ENCODE results near the gene PLXNB2.
"Not testable (repeated sequence)": the region's sequence is repeated elsewhere in the genome, so short reads cannot be mapped to it uniquely, and the experiment has no call there.

The PLXNB2 gene, protein sequence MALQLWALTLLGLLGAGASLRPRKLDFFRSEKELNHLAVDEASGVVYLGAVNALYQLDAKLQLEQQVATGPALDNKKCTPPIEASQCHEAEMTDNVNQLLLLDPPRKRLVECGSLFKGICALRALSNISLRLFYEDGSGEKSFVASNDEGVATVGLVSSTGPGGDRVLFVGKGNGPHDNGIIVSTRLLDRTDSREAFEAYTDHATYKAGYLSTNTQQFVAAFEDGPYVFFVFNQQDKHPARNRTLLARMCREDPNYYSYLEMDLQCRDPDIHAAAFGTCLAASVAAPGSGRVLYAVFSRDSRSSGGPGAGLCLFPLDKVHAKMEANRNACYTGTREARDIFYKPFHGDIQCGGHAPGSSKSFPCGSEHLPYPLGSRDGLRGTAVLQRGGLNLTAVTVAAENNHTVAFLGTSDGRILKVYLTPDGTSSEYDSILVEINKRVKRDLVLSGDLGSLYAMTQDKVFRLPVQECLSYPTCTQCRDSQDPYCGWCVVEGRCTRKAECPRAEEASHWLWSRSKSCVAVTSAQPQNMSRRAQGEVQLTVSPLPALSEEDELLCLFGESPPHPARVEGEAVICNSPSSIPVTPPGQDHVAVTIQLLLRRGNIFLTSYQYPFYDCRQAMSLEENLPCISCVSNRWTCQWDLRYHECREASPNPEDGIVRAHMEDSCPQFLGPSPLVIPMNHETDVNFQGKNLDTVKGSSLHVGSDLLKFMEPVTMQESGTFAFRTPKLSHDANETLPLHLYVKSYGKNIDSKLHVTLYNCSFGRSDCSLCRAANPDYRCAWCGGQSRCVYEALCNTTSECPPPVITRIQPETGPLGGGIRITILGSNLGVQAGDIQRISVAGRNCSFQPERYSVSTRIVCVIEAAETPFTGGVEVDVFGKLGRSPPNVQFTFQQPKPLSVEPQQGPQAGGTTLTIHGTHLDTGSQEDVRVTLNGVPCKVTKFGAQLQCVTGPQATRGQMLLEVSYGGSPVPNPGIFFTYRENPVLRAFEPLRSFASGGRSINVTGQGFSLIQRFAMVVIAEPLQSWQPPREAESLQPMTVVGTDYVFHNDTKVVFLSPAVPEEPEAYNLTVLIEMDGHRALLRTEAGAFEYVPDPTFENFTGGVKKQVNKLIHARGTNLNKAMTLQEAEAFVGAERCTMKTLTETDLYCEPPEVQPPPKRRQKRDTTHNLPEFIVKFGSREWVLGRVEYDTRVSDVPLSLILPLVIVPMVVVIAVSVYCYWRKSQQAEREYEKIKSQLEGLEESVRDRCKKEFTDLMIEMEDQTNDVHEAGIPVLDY (N-terminal part only)

DNA sequence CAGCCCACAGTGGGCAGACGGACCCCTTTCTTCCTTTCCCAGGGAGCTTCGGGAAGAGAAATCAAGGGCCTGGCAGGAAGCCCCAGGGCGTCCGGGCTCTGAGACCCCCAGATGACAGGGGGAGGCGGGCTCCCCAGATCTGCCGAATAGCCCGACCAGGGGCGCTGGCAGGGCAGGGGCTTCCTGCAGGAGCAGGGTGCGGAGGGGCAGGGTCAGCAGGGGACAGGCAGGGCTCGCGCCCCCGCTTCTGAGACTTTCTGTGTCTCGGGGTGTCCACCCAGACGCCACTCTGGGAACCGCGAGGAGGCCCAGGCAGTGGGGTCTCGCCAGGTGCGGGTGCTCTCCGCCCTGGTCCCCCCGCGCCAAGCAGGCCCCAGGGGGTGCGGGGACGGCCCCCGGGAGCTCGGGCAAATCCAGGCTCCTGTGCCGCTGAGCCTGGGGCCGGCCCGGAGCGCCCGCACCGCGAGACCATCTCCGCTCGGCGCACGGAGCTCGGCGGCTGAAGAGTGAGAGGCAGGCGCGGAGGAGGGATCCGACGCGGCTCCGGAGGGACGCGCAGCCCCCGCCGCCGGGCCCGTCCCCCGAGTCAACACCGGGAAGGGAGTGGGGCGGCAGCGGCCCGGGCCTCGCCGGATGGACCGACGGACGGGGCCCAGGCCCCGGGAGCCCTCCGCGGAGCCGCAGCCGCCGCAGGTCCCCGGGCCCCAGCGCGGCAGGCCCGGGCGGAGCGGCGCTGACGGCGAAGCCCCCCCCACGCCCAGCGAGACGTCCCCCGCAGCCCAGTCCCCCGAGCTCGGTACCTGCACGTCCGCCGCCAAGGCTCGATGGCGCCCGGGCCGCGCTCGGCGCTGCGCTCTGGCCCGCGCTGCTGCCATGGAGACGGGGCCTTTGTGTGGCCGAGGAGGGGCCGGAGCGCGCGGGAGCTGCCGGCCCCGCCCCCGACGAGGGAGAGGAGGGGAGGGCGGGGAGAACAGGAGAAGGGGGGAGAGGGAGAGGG, at the start of gene PLXNB2:
TSS of gene PLXNB2 (minus strand) at position 894 of the 997 bp plus-strand sequence. CDS start 17,062 bp downstream, outside the sequence.
- DNase-seq = no peak

DNA sequence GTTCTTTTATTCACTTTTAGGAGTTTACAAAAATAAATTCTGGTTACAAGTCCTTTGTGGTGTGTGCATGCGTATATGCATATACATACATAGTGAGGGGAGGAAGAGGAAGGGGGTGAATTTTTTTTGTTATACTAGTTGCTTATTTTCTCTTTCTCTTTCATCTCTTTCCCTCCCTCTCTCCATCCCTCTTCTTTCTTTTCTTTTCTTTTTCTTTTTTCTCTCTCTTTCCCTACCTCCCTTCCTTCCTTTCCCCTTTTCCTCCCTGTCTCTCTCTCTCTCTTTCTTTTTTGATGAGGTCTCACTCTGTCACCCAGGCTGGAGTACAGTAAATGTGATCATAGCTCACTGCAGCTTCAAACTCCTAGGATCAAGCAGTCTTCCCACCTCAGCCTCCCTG, 49.8 kb upstream of the PLXNB2 start:
- no peak for DNase-seq

DNA sequence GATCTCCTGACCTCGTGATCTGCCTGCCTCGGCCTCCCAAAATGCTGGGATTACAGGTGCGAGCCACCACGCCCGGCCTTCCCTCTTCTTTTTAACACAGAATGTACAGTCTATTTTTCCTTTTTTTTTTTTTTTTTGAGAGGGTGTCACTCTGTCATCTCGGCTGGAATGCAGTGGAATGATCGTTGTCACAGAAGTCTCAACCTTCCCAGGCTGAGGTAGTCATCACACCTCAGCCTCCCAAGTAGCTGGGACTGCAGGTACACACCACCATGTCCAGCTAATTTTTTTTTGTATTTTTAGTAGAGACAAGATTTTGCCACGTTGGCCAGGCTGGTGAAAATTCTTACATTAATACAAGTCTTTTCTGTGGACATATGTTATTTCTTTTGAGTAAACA, 48.7 kb upstream of the PLXNB2 start:
- no peak for DNase-seq

DNA sequence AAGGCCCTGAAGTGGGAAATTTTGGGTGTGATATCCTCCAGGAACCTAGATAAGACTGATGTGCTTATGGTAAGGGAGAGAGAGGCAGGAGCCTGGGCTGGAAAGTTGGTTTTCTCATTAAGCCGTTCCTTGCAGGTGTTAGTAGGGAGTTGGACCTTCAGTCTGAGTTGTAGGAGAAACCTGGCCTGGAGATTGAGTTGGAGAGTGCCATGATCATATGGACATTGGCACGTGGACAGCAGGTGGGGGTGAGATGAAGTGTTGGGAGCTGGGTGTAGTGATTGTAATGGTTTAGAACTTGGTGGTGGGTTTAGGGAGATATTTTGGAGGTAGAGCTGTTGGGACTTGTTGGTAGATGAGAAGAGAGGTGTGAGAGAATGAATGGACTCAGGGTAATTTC, 40.6 kb upstream of the PLXNB2 start:
- no peak for DNase-seq

DNA sequence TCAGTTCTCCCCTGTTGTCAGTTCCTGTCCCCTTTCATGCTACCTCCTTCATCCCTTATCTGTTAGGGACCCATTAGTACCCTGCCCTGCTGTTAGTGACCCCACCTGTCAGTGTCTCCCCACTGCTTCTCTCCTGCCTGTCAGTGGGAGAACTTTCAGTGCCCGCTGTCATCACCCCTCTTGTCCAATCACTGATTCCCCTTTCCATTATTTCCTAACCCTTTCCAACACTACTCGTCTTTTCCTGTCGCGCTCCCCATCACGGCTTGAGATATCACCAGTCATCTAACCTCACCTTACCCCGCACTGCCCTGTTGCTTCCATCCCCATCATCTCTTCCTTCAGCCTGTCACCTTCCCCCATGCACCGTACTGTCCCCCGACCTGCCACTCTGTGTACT, 39.7 kb upstream of the PLXNB2 start:
- DNase-seq = no peak

DNA sequence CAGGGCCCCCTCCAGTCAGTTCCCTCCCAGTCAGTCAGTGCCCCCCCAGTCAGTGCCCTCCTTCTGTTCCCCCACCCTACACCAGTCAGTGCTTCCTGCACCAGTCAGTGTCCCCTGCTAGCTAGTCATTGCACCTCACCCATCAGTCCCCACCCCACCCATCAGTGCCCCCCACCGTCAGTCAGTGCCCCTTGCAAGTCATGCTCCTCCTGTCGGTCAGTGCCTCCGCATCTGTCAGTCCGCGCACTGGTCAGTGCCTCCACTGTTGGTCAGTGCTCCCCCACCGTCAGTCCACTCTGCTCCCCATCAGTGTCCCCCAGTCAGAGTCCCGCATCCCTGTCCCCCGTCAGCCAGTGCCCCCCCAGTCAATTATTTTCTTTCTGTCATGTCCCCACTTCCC, 39.0 kb upstream of the PLXNB2 start:
- DNase-seq = no peak

DNA sequence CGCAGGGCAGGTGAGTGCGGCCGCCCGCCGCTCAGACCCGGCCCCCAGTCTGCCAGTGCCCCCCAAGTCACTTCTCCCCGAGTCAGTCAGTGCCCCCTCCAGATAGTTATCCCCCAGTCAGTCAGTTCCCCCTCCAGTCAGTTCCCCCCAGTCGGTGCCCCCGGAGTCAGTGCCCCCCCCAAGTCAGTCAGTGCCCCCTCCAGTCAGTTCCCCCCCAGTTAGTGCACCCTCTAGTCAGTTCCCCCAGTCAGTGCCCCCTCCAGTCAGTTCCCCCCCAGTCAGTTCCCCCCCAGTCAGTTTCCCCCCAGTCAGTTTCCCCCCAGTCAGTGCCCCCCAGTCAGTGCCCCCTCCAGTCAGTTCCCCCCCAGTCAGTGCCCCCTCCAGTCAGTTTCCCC, 36.1 kb upstream of the PLXNB2 start:
- no peak for DNase-seq

DNA sequence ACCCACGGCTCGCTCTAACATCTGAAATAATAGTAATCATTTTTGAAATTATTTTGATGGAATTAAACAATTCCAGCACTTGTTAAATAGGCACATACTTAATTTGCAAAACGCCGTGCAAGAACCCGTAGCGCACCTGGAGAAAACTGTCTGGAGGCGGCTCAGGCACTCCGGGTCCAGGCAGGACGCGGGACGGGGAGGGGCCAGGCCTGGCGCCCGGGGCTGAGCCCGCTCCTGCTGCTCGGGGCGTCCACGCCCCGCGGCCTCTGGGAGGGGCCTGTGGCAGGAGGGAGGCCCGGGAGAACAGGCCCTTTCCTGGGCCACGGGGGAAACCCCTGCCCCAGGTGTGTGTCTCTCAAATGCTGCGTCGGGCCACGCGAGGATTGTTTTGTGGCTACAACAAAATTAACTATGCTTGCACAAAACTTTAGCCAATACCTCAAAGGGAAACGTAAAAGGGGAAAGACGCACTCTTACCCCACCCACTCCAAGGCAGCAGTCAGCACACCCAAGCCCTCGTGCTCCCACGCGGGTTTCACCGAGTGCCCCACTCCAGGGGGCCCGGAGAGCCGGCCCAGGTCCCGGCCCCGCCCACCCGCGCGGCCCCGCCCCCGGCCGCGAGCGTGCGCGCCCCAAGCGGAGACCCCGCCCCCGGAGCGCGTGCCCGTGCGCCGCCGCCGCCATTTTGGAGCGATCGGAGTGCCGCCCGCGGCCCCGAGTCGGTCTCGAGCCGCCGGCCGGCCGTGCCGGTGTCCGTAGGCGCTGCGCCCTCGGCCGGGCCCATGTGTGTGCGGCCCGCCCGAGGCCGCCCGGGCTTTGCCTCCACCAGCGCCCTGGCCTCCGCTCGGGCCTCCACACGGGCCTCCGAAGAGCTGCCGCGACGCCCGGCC, 35.5 kb upstream of the PLXNB2 start, which contains the start of gene PPP6R2:
TSS of gene PPP6R2 (plus strand) at position 677 of the 890 bp plus-strand sequence. CDS start 50,582 bp downstream, outside the sequence.
- DNase-seq = no peak

DNA sequence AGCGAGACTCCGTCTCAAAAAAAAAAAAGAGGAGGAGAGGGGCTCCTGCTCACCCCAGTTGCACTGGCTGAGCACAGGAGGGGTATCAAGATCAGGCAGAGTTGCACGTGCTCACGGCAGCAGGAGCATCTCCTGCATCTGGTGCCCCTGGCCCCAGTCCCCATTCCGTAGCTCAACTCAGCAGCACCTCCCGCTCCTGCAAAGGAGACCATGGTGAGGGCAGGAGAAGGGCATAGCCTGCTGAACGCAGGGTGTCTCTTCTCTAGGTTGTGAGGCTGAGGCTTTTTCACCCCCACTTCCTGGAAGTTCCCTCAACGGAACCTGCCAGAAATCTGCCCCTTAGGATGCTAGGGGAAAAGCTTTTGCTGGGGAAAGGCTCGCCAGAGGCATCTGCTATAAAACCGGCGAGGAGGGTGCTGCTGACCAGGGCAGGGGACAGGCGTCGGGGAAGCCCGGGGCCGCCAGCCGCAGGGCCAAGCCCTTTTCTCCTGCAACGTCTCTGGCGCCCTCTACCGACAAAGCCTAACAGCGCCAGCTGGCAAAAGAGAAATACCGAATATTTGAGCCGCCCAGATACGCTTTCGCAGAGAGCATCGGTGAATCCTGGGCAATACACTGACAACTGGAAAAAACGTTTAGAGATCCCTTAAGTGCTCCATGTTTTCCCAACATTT, 34.7 kb upstream of the PLXNB2 start:
- DNase-seq = no peak

DNA sequence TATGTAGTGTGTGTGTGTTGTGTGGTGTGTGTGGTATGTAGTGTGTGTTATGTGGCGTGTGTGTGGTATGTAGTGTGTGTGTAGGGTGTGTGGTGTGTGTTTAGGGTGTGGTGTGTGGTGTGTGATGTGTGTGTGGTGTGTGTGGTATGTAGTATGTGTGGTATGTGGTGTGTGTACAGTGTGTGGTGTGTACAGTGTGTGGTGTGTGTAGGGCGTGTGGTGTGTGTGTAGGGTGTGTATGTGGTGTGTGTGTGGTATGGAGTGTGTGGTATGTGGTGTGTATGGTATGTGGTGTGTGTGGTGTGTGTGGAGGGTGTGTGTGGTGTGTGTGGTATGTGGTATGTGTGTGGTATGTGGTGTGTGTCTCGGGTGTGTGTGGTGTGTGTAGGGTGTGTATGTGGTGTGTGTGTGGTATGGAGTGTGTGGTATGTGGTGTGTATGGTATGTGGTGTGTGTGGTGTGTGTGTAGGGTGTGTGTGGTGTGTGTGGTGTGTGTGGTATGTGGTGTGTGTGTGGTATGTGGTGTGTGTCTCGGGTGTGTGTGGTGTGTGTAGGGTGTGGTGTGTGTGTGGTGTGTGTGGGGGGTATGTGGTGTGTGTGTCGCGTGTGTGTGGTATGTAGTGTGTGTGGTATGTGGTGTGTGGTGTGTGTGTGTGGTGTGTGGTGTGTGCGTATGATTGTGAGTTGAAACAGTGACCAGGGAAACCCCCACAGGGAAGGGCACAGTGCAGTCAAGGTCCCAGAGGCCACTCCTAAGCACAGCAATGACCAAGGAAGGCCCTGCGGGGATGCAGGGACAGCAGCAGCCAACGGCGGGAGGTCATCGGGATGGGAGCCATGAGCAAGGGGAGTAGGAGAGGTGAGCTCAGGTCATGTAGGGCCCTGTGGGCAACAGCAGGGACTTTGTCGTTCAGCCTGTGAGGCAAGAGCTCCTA, 32.8 kb upstream of the PLXNB2 start:
- no peak for DNase-seq

DNA sequence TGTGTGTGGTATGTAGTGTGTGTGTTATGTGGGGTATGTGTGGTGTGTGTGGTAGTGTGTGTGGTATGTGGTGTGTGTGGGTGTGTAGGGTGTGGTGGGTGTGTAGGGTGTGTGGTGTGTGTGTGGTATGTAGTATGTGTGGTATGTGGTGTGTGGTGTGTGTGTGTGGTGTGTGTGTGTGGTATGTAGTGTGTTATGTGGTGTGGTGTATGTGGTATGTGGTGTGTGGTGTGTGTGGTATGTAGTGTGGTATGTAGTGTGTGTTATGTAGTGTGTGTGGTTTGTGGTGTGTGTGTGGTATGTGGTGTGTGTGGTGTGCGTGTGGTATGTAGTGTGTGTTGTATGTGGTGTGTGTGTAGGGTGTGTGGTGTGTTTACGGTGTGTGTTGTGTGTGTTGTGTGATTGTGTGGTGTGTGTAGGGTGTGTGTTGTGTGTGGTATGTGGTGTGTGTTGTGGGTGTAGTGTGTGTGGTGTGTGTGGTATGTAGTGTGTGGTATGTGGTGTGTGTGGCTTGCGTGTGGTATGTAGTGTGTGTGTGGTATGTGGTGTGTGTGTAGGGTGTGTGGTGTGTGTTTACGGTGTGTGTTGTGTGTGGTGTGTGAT, 31.5 kb upstream of the PLXNB2 start:
- DNase-seq = no peak

DNA sequence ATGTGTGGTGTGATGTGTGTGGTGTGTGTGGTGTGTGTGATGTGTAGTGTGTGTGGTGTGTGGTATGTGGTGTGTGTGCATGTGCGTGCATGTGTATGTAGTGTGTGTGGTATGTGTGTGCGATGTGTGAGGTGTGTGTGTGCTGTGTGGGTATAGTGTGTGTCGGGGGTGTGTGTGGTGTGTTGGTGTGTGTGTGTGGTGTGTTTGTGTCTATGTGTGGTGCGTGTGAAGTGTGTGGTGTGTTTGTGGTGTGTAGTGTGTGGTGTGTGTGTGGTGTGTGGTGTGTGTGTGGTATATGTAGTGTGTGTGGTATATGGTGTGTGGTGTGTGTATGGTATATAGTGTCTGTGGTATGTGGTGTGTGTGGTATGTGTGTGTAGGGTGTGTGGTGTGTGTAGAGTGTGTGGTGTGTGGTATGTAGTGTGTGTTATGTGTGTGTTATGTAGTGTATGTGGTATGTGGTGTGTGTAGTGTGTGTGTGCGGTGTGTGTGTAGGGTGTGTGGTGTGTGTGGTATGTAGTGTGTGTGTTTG, 30.7 kb upstream of the PLXNB2 start:
- no peak for DNase-seq

DNA sequence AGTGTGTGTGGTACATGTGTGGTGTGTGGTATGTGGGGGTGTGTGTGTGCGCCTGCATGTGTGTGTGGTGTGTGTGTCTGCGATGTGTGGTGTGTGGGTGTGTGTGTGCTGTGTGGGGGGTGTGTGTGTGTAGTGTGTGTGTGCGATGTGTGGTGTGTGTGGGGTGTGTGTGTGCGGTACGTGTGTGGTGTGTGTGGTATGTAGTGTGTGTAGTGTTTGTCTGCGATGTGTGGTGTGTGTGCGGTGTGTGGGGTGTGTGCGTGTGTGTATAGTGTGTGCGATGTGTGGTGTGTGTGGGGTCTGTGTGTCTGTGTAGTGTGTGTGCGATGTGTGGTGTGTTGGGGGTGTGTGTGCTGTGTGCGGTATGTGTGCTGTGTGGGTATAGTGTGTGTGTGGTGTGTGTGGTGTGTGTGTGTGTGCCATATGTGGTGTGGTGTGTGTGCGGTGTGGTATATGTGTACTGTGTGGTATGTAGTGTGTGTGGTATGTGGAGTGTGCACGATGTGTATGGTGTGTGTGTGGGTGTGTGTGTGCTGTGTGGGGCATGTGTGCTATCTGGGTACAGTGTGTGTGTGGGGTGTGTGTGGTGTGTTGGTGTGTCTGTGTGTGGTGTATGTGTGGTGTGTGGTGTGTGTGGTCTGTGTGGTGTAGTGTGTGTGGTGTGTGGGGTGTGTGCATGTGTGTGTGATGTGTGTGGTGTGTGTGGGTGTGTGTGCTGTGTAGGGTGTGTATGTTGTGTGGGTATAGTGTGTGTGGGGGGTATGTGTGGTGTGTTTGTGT, 30.0 kb upstream of the PLXNB2 start:
- no peak for DNase-seq

DNA sequence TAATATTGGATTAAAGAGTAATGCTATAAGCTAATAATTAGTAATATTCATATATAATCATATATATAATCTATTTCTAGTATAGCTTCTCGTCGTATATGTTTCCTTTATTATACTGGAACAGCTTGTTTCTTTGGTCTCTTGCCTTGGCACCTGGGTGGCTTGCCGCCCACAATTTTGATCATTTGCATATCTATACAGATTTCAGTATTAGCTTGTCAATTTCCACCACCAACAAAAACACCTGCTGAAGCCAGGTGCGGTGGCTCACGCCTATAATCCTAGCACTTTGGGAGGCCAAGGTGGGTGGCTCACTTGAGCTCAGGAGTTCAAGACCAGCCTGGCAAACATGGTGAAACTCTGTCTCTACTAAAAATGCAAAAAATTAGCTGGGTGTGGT, 27.0 kb upstream of the PLXNB2 start:
- not testable (repeated sequence) for DNase-seq

DNA sequence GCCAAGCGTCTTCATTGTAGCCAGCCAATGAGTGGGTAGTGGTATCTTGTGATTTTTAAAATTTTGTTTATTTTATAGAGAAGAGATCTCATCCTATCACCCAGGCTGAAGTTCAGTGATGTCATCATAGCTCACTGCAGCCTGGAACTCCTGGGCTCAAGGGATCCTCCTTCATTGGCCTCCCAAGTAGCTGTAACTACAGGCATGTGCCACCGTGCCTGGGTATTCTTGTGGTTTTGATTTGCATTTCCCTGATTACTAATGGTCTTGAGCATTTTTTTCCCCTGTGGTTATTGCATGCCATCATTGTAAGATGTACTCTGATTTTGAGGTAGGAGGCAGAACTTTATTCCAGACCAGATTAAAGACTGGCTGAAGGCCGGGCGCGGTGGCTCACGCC, 21.8 kb upstream of the PLXNB2 start:
- DNase-seq = no peak

DNA sequence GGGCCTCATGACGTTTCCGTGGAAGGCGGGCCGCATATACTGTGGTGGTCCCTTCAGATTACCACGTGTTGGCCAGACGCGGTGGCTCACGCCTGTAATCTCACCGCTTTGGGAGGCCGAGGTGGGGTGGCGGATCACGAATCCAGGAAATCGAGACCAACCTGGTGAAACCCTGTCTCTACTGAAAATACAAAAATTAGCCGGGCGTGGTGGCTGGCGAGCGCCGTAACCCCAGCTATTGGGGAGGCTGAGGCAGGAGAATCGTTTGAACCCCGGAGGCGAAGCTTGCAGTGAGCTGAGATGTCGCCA, 20.2 kb upstream of the PLXNB2 start:
- DNase-seq = no peak

DNA sequence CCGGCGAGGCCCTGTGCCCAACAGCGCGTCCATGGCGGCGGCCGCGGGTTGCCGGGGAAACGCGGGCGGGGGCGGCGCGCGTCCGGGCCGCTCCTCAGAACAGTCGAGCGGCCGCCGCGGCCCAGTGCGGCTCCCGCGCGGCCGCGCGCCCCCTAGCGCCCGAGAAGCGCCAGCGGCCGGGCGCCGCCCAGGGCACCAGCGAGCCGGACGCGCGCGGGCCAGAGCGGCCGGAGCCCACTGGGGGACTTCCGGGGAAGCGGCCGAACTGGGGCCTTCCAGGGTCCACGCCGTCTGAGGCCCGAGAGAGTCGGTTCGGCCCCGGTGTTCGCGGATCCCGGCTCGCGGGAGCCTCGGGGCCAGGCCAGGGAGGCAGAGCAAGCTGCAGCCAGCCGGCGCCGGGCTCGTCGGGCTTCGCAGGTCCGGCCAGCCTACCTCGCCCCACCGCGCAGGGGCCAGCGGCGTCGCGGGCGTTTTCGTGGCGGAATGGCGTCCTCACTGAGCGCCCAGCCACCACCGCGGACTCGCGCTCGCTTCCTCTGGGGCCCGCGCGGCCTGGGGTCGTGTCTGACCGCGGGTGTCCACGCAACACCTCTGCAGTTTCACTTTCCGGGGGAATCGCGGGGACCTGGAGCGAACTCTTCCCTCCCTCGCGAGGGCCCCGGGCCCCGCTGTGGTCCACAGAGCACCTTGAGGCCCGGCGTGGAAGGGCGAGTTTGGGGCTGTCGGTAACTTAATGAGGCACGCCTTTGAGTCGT, 19.7 kb upstream of the PLXNB2 start, which contains the start of gene DENND6B:
TSS of gene DENND6B (minus strand) at position 57 of the 755 bp plus-strand sequence. CDS start at position 33, 24 bp downstream.
- no peak for DNase-seq
